Endodermal cell (in vitro differentiated cells): ENCODE measurements around the gene STAP2. TPM values are rescaled to one million over a fixed set of nuclear protein-coding genes. Genes with fewer than 3 reads are reported as not detected.

ENCODE experiments used
- DNase-seq: peaks from one replicate; pipeline ENCODE4 v3.0.0-alpha.2; 2017
- H3K27ac ChIP-seq: 2 replicates; pipeline ENCODE4 v1.5.1; 2013; ENCODE audit warnings: mild to moderate bottlenecking, low read depth, low read length, moderate library complexity
- H3K27me3 ChIP-seq: 2 replicates; pipeline ENCODE4 v1.6.1; 2013; ENCODE audit warnings: mild to moderate bottlenecking, low read length, moderate library complexity; ENCODE audit not compliant: insufficient read depth, control insufficient read depth, poor library complexity, severe bottlenecking
- H3K36me3 ChIP-seq: 2 replicates; pipeline ENCODE4 v1.7.0; 2013; ENCODE audit warnings: mild to moderate bottlenecking, low read length, moderate library complexity; ENCODE audit not compliant: control insufficient read depth, insufficient read depth
- H3K4me1 ChIP-seq: one replicate; pipeline ENCODE4 v1.7.0; 2013; ENCODE audit warnings: low read length; ENCODE audit not compliant: control insufficient read depth, insufficient read depth
- H3K4me3 ChIP-seq: 2 replicates; pipeline ENCODE4 v1.5.1; 2013; ENCODE audit warnings: mild to moderate bottlenecking, low read length, moderate library complexity
- H3K9ac ChIP-seq: 2 replicates; pipeline ENCODE4 v1.6.1; 2013; ENCODE audit warnings: mild to moderate bottlenecking, low read length, moderate library complexity; ENCODE audit not compliant: poor library complexity, severe bottlenecking; ENCODE audit errors: extremely low read depth
- H3K9me3 ChIP-seq: 2 replicates; pipeline ENCODE4 v1.6.1; 2013; ENCODE audit warnings: mild to moderate bottlenecking, low read length, moderate library complexity; ENCODE audit not compliant: control insufficient read depth
- H3K27ac Mint-ChIP-seq: 2 replicates; pipeline ENCODE4 v1.8.0; 2020; ENCODE audit warnings: mixed read lengths
- H3K27me3 Mint-ChIP-seq: 2 replicates; pipeline ENCODE4 v1.8.0; 2021; ENCODE audit warnings: mild to moderate bottlenecking, mixed read lengths; ENCODE audit not compliant: insufficient read depth
- H3K36me3 Mint-ChIP-seq: 2 replicates; pipeline ENCODE4 v1.8.0; 2020; ENCODE audit warnings: low read depth, mixed read lengths
- H3K4me1 Mint-ChIP-seq: 2 replicates; pipeline ENCODE4 v1.8.0; 2020; ENCODE audit warnings: mixed read lengths
- H3K4me3 Mint-ChIP-seq: 2 replicates; pipeline ENCODE4 v1.8.0; 2020; ENCODE audit warnings: mild to moderate bottlenecking, moderate library complexity, mixed read lengths
- H3K9me3 Mint-ChIP-seq: 2 replicates; pipeline ENCODE4 v1.8.0; 2020; ENCODE audit warnings: mild to moderate bottlenecking, mixed read lengths
- WGBS, 2 experiments: methylation state at CpG; one replicate each; pipeline versions ENCODE4 v1.1.5 to v1.1.7; 2013; ENCODE audit warnings: missing lambda C conversion rate in 2 of 2, mixed read lengths in 1 of 2; ENCODE audit not compliant: insufficient coverage in 1 of 2, insufficient read length in 1 of 2; 5-methylcytosine and 5-hydroxymethylcytosine counted together
- total RNA-seq, 2 donors: library from RNA; stranded (reverse); fragmentation: NEBNext Ultra II Directional in 1 of 2; extraction: Animal tissue kit (Norgen Biotek cat#: 25700) in 1 of 2; gene quantifications; 2 replicates in 1 of 2; 3 replicates in 1 of 2; pipeline ENCODE4 v1.2.1, GENCODE V29; 2021
- TF ChIP-seq, protein P1 (sequence below): fragments of 200-600 bp; sonication (generic); conservative IDR thresholded peaks from 2 replicates; pipeline ENCODE4 v1.5.0; 2021; ENCODE audit warnings: antibody characterized with exemption, mild to moderate bottlenecking

Gene STAP2
- total RNA-seq, 2 donors from 2014 or later, result 12.7 to 13.3 TPM

DNA sequence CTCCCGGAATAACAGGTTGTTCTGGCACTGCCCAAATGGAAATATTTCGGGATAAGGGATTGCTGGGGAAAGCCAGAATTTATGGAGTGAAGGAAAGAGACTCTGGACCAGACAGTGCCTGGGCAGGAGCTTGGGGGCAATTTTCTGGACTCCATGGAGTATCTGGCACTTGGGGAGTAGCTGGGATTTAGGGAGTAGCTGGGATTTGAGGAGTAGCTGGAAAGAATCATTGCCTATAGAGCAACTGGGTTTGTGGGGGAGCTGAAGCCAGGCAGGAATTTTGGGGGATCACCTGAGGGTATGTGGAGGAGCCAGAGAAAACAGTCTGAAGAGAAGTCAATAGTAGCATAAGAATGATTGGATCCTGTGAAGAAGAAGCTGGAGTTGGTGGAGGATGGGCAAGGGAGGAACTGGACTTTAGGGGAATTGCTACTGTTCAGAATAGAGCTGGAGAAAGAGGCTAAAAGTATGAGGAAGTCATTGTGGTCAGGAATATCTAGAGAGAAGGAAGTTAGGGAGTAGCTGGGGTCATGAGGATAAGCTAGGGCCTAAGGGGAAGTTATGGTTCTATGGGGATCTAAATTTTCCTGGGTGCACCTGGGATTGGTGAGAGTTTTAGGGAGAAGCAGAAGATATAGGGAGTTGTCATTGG lies 19.4 kb downstream of the STAP2 start:
- Mint-ChIP-seq H3K9me3 (peaks cover 31% of the 10 kb centered on the region), H3K27me3 (no peaks in the 10 kb centered on the region), H3K4me1 (no peaks in the 10 kb centered on the region), H3K4me3 (no peak overlapping the region), H3K27ac (no peak overlapping the region), H3K36me3 (peaks cover 49% of the 10 kb centered on the region)
- Histone ChIP-seq H3K27me3 (no peaks in the 10 kb centered on the region), H3K9ac (no peak overlapping the region), H3K9me3 (peaks cover 10% of the 10 kb centered on the region), H3K36me3 (no peaks in the 10 kb centered on the region), H3K27ac (no peak overlapping the region), H3K4me1 (no peaks in the 10 kb centered on the region), H3K4me3 (no peak overlapping the region)
- DNase-seq, result no peak
- WGBS, 2 experiments, result 91 to 93% methylated on average over 2 of the region's 2 CpGs
- TF ChIP-seq, protein P1, sequence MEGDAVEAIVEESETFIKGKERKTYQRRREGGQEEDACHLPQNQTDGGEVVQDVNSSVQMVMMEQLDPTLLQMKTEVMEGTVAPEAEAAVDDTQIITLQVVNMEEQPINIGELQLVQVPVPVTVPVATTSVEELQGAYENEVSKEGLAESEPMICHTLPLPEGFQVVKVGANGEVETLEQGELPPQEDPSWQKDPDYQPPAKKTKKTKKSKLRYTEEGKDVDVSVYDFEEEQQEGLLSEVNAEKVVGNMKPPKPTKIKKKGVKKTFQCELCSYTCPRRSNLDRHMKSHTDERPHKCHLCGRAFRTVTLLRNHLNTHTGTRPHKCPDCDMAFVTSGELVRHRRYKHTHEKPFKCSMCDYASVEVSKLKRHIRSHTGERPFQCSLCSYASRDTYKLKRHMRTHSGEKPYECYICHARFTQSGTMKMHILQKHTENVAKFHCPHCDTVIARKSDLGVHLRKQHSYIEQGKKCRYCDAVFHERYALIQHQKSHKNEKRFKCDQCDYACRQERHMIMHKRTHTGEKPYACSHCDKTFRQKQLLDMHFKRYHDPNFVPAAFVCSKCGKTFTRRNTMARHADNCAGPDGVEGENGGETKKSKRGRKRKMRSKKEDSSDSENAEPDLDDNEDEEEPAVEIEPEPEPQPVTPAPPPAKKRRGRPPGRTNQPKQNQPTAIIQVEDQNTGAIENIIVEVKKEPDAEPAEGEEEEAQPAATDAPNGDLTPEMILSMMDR, result no peak

DNA sequence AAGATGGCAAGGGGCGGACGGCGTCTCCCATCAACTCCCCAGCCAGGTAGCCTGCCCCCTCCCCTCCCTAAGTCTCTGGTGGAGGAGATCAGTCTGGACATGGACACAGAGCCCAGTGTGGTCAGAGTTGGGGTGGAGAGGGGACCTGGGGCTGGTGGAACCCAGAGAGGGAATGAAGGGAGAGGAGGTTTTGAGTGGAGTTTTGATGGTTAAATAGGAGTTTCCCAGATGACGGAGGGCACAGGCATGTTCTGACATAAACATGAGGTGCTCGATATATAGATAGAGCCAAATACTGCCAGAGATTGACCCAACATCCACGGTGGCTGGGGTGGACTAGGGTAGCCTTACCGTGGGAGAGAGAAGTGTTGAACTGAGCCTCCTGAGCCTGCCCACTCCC lies 20.2 kb downstream of the STAP2 start:
- Mint-ChIP-seq H3K36me3 (peaks cover 44% of the 10 kb centered on the region), H3K27me3 (no peaks in the 10 kb centered on the region), H3K4me3 (no peak overlapping the region), H3K27ac (no peak overlapping the region), H3K9me3 (peaks cover 31% of the 10 kb centered on the region), H3K4me1 (no peaks in the 10 kb centered on the region)
- TF ChIP-seq, protein P1, result no peak
- peaks cover 10% of the 10 kb centered on the region for H3K9me3 ChIP-seq
- no peak overlapping the region for H3K4me3 ChIP-seq
- WGBS, 2 experiments, result 87 to 96% methylated on average over 4 to 7 of the region's 7 CpGs
- DNase-seq, result no peak
- no peaks in the 10 kb centered on the region for H3K36me3 ChIP-seq
- no peak overlapping the region for H3K27ac ChIP-seq
- H3K4me1 ChIP-seq, result no peaks in the 10 kb centered on the region
- H3K9ac ChIP-seq, result no peak overlapping the region
- no peaks in the 10 kb centered on the region for H3K27me3 ChIP-seq

DNA sequence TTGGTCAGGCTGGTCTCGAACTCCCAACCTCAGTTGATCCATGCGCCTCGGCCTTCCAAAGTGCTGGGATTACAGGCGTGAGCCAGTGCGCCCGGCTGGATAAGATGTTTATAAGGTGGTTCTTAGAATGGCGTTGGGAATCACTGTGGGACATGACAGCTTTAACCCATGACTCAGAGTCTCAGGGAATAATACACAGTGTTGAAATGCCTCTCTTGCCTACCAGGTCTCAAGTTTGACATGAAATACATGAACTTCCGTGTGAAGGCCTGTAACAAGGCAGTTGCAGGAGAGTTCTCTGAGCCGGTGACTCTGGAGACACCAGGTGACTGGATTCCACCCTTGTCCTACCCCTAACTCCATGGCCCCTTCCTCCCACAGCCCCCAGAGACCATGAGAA lies 21.7 kb downstream of the STAP2 start:
- no peaks in the 10 kb centered on the region for H3K4me1 Mint-ChIP-seq
- no peak for DNase-seq
- no peak overlapping the region for H3K27ac ChIP-seq
- WGBS, 2 experiments, result 95 to 98% methylated on average over 7 to 9 of the region's 9 CpGs
- no peak overlapping the region for H3K4me3 ChIP-seq
- no peak overlapping the region for H3K27ac Mint-ChIP-seq
- peaks cover 49% of the 10 kb centered on the region for H3K36me3 Mint-ChIP-seq
- H3K9ac ChIP-seq, result no peak overlapping the region
- H3K9me3 Mint-ChIP-seq, result peaks cover 31% of the 10 kb centered on the region
- no peaks in the 10 kb centered on the region for H3K36me3 ChIP-seq
- TF ChIP-seq, protein P1, result no peak
- no peaks in the 10 kb centered on the region for H3K27me3 Mint-ChIP-seq
- H3K4me1 ChIP-seq, result no peaks in the 10 kb centered on the region
- H3K9me3 ChIP-seq, result peaks cover 10% of the 10 kb centered on the region
- no peak overlapping the region for H3K4me3 Mint-ChIP-seq
- H3K27me3 ChIP-seq, result no peaks in the 10 kb centered on the region
